Stimulated activated CD8-positive, alpha-beta memory T cell treated with anti-CD3 and anti-CD28 coated beads, Interleukin-15, amount 100 ng/mL, for 24 hours (primary cell): Measurements from ENCODE around the gene KCNQ2.
A peak's percentile ranks its signal among the peaks of the same experiment; 100 is the strongest.

Experiments
- DNase-seq: peaks from one replicate; pipeline ENCODE4 v3.0.0-alpha.2; 2020; ENCODE audit warnings: low read depth

Gene KCNQ2

GRCh38 chr20:63434599-63435378 lies 37.7 kb downstream of the KCNQ2 start:
- DNase-seq = peak; percentile 48

GRCh38 chr20:63433756-63434531 lies 38.5 kb downstream of the KCNQ2 start:
- DNase-seq = no peak

- no peak for DNase-seq
Measured at GRCh38 chr20:63433351-63433750, 39.1 kb downstream of the KCNQ2 start.

GRCh38 chr20:63432577-63433325 lies 39.7 kb downstream of the KCNQ2 start:
- DNase-seq = no peak

- no peak for DNase-seq
Measured at GRCh38 chr20:63431944-63432343, 40.5 kb downstream of the KCNQ2 start.

DNA sequence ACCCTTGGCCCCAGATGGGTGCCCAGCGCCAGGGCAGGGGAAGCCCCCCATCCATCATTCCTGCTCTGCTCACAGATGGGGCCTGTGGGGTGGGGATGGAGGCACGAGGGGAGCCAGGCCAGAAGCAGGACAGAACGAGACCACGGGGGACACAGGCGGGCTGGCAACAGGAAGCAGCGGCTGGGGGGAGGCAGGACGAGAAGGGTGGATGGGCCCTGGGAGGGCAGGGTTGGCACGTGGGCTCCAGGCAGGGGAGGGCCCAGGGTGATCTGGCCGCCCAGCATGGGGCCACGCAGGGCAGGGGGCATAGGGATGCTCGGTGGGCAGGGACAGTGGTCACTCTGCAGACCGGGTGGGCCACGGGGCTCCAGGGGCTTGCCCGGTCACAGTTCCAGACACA lies 41.6 kb downstream of the KCNQ2 start:
- no peak for DNase-seq

DNA sequence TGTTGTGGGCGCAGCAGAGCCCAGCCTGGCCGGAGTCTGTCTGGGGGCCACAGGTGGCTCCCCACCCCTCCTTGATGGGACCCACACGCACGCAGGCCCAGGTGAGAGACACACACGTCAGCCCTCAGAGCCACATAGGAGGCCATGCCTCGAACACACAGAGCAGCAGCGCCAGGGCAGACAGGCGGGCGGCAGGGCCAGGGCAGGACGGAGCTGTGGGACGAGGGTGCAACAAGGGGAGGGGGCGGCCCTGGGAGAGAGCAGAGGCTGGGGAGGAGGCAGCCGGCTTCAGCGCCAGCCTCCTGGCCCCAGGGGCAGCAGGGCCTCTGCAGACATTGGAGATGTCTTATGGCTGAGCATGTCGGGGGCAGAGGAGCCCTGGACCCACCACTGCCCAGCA lies 42.5 kb downstream of the KCNQ2 start:
- no peak for DNase-seq

DNA sequence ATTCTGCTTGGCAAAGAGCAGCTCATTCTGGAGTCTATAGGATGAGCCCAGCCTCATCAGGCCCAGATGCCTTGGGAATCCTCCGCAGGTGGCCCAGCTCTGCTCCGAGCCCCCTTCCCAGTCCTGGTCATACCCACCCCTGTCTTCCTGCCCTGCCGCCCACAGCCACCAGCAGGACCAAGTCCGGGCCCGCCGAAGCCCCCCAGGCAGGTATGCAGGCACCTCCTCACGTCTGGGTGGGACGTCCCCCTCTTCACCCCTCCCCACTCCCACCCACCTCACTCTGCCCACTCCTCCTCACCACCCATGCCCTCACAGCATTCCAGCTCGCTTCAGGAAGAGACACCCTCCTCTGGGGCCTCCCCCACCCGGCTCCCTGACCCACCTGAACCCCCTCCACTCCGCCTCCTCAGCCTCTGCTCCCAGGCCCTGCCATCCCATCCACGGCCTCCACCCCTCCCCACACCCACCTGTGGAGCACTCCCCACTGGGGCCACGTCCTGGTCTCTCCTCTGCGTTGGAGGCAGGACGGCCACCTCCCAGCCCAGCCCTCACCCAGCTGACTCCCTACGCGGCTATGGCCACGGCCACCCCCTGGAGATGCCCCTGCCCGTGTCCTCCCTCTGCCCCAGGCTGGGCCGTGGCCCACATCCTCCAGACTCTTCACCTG lies 43.4 kb downstream of the KCNQ2 start:
- DNase-seq = no peak

DNA sequence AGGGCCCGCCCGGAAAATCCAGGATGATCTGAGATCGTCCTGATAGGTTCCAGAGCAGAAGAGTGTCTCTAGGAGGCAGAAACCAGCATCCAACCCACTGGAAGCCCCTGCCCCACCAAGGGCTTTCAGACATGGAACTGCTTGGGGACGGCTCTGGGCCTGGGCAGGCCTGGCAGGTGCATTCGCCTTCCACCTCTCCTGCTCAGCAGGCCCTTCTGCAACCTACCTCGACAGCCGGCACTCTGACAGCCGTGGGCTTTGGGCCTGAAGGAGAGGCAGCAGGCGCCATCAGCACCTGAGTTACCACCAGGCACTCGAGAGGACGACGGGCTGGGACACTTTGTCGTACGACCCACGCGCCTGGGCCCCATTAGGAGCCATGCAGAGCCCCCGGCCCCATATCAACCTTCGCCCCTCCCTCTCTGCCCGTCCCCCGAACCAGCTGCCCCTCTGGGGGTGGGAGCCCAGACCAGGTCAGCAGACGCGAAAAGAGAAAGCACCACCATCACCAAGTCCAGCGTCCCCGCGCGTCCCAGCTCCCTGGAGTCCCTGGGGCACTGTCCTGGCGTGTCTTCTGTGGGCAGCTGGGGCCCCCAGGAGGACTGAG lies 44.6 kb downstream of the KCNQ2 start:
- DNase-seq = no peak

DNA sequence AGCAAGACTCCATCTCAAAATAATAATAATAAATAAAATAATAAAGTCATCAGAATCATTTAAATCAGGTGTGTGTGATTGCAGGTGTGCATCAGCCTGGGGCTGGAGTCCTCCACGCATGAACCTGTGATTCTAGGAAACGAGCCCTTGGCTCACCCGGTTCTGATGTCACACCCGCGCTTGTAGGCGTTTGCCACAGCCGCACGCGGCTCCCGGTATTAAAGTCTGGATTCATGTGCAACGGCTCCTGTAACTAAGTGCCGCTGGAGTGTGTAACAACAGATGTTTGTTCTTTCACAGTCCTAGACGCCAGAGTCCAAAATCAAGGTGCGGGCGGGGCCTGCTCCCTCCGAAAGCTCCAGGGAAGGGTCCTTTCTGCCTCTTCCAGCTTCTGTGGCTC lies 45.2 kb downstream of the KCNQ2 start:
- no peak for DNase-seq

GRCh38 chr20:63425846-63426485 lies 46.5 kb downstream of the KCNQ2 start:
- DNase-seq = no peak

DNA sequence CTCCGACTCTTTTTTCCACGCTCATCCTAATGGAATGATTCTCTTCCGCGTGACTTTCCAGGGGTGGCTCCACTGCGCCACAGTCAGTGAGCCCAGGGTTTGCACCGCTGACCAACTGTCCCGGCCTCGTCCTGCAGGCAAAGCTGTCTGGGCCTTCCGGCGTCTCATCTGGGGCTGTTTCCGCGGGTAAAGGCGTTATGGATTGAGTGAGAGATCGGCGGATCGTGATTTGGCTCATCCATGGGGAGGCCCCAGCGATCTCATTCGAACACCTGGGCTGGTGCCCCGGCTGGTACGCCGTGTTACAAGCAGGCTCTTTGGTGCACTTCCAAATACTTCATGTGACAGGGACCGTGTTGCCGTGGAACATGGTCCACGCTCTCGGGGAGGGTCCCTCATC lies 47.8 kb downstream of the KCNQ2 start:
- DNase-seq = no peak

DNA sequence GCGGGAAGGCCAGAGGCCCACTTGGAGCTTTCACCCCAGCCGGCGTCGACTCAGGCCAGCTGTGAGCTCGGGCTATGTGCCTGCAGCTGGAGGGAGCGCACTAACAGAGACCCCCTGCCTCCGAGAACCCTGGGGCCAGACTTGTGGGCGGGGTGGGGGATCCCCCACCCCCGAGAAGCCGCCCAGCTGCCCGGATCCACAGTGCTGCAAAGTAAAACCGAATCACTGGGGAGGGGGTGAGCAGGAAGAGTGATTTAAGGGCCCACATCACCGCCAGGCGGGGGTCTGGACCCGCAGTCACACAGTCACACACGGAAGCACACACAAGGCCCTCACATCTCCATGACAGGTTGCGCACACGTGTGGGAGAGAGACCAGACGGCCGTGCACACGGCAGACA lies 48.7 kb downstream of the KCNQ2 start:
- no peak for DNase-seq

- no peak for DNase-seq
Measured at GRCh38 chr20:63422653-63423052, 49.8 kb downstream of the KCNQ2 start.

- no peak for DNase-seq
Measured at GRCh38 chr20:63421913-63422312, 50.5 kb downstream of the KCNQ2 start.

- DNase-seq = no peak
Measured at GRCh38 chr20:63421094-63421692, 51.3 kb downstream of the KCNQ2 start.

- no peak for DNase-seq
Measured at GRCh38 chr20:63420359-63421093, 51.9 kb downstream of the KCNQ2 start.

DNA sequence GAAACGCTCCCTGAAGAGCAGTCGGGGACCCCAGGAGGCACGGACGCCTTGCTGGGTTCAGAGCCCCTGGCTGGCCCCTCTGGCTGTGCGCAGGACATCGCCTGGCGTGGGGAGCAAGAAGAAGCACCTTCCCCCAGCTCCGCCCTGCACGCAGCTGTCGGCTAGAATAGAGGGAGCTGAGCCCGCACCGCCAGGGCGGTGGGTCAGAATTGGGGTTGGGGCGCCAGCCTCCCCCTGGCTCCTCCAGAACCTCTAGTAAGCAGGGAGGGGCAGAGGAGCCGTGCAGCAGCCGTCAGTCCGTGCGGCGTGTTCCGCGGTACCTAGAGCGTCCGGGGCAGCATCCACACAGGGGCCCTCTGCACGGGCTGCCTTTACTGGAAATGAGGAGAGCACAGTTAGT lies 53.2 kb downstream of the KCNQ2 start:
- no peak for DNase-seq

DNA sequence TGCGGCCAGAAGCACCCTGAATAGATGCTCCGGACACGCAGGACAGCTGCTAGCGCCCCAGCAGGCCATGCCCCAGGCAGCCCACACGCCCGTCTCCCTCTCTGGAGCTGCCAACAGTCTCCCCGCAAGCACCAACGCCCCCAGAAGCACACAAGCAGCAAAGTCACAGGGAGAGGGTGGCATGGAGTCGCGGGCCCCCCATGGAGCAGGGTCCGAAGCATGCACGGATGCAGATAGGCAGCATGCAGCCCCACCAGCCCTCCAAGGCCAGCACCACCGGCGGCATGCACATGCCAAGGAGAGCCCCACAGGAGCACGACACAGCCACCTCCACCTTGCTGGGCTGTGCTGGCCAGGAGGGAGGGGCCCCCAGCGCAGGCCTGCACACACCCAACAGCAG lies 53.8 kb downstream of the KCNQ2 start:
- no peak for DNase-seq

DNA sequence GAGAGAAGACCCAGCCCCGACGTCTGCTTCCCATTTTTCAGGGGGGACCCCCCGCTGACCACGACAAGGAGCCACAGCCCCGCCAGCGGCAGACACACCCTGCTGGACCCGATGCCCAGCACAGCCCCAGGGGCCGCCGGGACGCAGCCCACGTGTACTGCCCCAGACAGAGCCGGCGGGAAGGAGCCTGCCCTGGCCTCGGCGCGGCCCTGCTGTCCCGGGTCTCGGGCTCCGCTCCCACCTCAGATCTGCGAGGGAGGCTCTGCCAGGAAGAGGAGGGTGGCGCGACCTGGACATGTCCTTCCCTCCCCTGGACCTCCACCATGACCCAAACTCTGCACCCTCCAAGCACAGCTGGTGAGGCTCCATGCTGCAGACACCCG lies 54.7 kb downstream of the KCNQ2 start:
- no peak for DNase-seq
